HepG2 (cell line): ENCODE data around the gene TTLL11.

Experiments
- BRCA1 ChIP-seq: sonication (generic); formaldehyde crosslinking; IDR thresholded peaks from 2 replicates; pipeline ENCODE4 v1.4.0; 2020; ENCODE audit warnings: missing genetic modification reagents
- KLF16 ChIP-seq, 2 experiments: sonication (generic) in 1 of 2; formaldehyde crosslinking in 1 of 2; IDR thresholded peaks; 2 replicates each; pipeline versions ENCODE4 v1.6.1 to v1.8.0; 2016 to 2023; ENCODE audit warnings: missing genetic modification reagents in 2 of 2, missing compliant biosample characterization in 1 of 2
- KLF6 ChIP-seq: IDR thresholded peaks from 2 replicates; pipeline ENCODE4 v1.8.0; 2016; ENCODE audit warnings: missing biosample characterization, missing genetic modification reagents
- MYC ChIP-seq: sonication (generic); formaldehyde crosslinking; IDR thresholded peaks from 2 replicates; pipeline ENCODE4 v1.9.0; 2021; ENCODE audit warnings: missing genetic modification reagents, borderline replicate concordance
- POLR2A ChIP-seq, 2 experiments: IDR thresholded peaks; 2 replicates each; pipeline ENCODE4 v1.6.1; 2011; ENCODE audit warnings: low read depth in 2 of 2, low read length in 2 of 2, mild to moderate bottlenecking in 1 of 2, moderate library complexity in 1 of 2; ENCODE audit not compliant: insufficient read depth in 1 of 2
- ZKSCAN1 ChIP-seq: fragments of 150-350 bp; IDR thresholded peaks from 2 replicates; pipeline ENCODE4 v1.6.1; 2014; ENCODE audit warnings: low read length
- ZNF136 ChIP-seq: sonication (generic); formaldehyde crosslinking; IDR thresholded peaks from 2 replicates; pipeline ENCODE4 v1.8.1; 2022; ENCODE audit warnings: low read depth, mild to moderate bottlenecking, moderate library complexity, missing genetic modification reagents
- ZNF24 ChIP-seq: fragments of 450-650 bp; IDR thresholded peaks from 2 replicates; pipeline ENCODE4 v1.6.1; 2017; ENCODE audit warnings: antibody characterized with exemption, mild to moderate bottlenecking
- ZNF510 ChIP-seq: sonication (generic); formaldehyde crosslinking; IDR thresholded peaks from 2 replicates; pipeline ENCODE4 v1.4.0; 2020; ENCODE audit warnings: low read depth, mild to moderate bottlenecking, missing genetic modification reagents
- ZNF558 ChIP-seq: sonication (generic); formaldehyde crosslinking; IDR thresholded peaks from 2 replicates; pipeline ENCODE4 v1.9.0; 2022; ENCODE audit warnings: mild to moderate bottlenecking, missing genetic modification reagents, borderline replicate concordance
- TF ChIP-seq, protein P1 (sequence below): sonication (generic); formaldehyde crosslinking; IDR thresholded peaks from 2 replicates; pipeline ENCODE4 v1.5.0; 2020; ENCODE audit warnings: mild to moderate bottlenecking, missing genetic modification reagents, moderate library complexity
- TF ChIP-seq, protein P2 (sequence below): sonication (generic); formaldehyde crosslinking; IDR thresholded peaks from 2 replicates; pipeline ENCODE4 v1.4.0; 2020; ENCODE audit warnings: missing genetic modification reagents
- TF ChIP-seq, protein P3 (sequence below): sonication (generic); formaldehyde crosslinking; IDR thresholded peaks from 2 replicates; pipeline ENCODE4 v1.4.0; 2020; ENCODE audit warnings: missing genetic modification reagents
- TF ChIP-seq, protein P4 (sequence below): IDR thresholded peaks from 2 replicates; pipeline ENCODE4 v1.6.1; 2016; ENCODE audit warnings: mild to moderate bottlenecking

DNA sequence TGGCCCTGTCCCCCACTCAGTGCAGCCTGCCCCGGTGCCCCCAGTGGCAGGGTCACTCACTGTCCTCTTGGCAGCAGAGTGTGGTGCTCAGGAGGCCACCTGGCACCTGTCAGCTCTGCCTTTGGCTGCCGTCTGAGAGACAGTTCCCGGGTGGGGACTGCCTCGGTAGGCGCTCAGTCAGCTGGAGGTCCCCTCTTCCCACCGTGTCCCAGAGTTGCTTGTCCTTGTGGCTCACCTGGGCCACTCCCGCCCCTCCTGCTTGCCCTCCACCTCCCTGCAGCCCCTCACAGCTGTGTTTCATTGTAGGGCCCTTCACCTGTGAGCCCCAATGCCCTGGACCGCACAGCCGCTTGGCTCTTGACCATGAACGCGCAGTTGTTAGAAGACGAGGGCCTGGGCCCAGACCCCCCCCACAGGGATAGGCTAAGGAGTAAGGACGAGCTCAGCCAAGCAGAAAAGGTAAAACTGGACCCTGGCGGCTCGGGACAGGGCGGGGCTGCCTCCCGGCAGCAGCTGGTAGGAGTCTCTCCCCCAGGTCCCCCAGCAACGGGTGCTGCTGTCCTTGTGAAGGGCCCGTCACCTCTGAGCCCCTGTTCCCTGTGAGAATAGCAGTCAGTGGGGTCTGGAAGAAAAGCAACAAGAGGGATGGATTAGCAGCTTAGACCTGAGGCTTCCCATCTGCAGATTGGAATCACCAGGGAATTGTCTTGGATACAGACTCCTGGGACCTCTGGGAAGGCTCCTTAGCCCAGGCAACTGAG is 319.0 kb downstream of the TTLL11 start:
- TF ChIP-seq, protein P1, sequence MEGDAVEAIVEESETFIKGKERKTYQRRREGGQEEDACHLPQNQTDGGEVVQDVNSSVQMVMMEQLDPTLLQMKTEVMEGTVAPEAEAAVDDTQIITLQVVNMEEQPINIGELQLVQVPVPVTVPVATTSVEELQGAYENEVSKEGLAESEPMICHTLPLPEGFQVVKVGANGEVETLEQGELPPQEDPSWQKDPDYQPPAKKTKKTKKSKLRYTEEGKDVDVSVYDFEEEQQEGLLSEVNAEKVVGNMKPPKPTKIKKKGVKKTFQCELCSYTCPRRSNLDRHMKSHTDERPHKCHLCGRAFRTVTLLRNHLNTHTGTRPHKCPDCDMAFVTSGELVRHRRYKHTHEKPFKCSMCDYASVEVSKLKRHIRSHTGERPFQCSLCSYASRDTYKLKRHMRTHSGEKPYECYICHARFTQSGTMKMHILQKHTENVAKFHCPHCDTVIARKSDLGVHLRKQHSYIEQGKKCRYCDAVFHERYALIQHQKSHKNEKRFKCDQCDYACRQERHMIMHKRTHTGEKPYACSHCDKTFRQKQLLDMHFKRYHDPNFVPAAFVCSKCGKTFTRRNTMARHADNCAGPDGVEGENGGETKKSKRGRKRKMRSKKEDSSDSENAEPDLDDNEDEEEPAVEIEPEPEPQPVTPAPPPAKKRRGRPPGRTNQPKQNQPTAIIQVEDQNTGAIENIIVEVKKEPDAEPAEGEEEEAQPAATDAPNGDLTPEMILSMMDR = no peak
- TF ChIP-seq, protein P2, sequence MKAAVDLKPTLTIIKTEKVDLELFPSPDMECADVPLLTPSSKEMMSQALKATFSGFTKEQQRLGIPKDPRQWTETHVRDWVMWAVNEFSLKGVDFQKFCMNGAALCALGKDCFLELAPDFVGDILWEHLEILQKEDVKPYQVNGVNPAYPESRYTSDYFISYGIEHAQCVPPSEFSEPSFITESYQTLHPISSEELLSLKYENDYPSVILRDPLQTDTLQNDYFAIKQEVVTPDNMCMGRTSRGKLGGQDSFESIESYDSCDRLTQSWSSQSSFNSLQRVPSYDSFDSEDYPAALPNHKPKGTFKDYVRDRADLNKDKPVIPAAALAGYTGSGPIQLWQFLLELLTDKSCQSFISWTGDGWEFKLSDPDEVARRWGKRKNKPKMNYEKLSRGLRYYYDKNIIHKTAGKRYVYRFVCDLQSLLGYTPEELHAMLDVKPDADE (CRISPR knock-in tag) = no peak
- TF ChIP-seq ZNF136 (CRISPR knock-in tag) (no peak), POLR2A (IDR thresholded peaks at IDR 0.05; ENCODE audit: insufficient read depth in 1 of 2, low read depth in 2 of 2, low read length in 2 of 2) (no peak), KLF6 (CRISPR knock-in tag) (no peak), MYC (CRISPR knock-in tag) (no peak), ZNF558 (CRISPR knock-in tag) (no peak), ZKSCAN1 (no peak), ZNF510 (CRISPR knock-in tag) (no peak), KLF16 (CRISPR knock-in tag; IDR thresholded peaks at IDR 0.05) (no peak), ZNF24 (no peak), BRCA1 (CRISPR knock-in tag) (no peak)
- TF ChIP-seq, protein P3, sequence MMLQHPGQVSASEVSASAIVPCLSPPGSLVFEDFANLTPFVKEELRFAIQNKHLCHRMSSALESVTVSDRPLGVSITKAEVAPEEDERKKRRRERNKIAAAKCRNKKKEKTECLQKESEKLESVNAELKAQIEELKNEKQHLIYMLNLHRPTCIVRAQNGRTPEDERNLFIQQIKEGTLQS = no peak
- TF ChIP-seq, protein P4, sequence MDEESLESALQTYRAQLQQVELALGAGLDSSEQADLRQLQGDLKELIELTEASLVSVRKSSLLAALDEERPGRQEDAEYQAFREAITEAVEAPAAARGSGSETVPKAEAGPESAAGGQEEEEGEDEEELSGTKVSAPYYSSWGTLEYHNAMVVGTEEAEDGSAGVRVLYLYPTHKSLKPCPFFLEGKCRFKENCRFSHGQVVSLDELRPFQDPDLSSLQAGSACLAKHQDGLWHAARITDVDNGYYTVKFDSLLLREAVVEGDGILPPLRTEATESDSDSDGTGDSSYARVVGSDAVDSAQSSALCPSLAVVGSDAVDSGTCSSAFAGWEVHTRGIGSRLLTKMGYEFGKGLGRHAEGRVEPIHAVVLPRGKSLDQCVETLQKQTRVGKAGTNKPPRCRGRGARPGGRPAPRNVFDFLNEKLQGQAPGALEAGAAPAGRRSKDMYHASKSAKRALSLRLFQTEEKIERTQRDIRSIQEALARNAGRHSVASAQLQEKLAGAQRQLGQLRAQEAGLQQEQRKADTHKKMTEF = no peak
